Kidney tubule cell (primary cell): ENCODE data around the gene POMC.
"Not testable (repeated sequence)": the region's sequence is repeated elsewhere in the genome, so short reads cannot be mapped to it uniquely, and the experiment has no call there.

ENCODE experiments used
- DNase-seq: peaks from one replicate; pipeline ENCODE4 v3.0.0-alpha.2; 2018; ENCODE audit warnings: low spot score

The POMC gene

DNA sequence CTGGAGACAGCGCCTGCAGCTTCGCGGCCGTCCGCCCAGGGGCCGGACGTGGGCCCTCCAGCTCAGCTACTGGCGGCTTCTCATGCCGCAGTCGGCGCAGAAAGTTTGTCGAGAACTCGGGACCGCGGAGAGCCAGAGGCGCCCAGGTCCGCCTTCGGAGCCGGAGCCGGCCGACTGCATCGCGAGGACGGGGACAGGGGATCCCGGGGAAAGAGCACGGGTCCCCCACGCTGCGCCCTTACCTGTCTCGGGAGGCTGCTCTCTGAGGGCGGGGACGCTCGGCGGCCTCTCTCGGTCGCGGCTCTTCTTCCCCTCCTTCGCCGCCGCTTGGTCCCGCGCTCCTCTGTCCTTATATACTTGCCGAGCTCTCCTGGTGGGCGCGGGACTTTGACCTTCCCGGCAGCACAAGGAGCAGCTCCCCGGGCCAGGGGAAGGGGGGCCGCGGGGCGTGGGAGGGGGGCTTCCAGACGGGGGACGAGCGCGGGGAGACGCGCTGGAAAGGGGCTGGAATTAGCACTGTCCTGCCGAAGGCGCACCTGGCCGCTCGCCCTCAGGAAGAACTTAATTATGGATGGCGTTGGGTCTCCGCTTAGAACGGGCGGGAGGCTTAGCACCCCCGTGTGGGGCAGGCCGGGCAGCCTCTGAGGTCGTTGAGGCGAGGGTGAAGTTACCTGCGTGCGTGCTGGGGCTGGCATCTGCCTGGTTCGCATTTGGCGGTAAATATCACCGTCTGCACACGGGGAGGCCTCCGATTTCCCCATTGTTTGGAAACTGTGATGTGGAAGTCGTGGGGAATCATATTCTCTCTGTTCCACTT, at the start of gene POMC:
TSS of gene POMC (minus strand) at position 325 of the 817 bp plus-strand sequence. CDS start 3,808 bp downstream, outside the sequence.
- DNase-seq = peak; percentile 26

DNA sequence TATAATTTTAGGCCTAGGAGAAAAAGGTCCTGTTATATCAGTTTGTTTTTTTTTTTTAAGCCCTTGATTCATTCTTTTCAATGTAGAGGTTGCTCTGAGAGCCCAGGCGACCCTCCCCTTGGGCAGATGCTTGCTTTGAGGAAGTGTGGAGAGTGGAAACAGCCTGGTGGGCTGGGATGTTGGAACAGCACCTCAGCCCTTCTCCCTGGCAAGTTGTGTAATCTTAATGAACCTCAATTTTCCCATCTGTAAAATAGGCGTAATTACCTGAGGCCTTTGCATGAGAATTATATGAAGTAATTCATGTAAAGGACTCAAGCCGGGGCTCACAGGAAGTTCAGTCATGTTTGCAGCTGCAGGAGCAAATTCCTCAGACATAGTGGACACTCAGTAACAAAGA, 49.7 kb upstream of the POMC start:
- DNase-seq = no peak

- peak; percentile 13 for DNase-seq
Measured at GRCh38 chr2:25215948-25216679, 47.7 kb upstream of the POMC start.

GRCh38 chr2:25215232-25215631, 46.9 kb upstream of the POMC start:
- DNase-seq = no peak

DNA sequence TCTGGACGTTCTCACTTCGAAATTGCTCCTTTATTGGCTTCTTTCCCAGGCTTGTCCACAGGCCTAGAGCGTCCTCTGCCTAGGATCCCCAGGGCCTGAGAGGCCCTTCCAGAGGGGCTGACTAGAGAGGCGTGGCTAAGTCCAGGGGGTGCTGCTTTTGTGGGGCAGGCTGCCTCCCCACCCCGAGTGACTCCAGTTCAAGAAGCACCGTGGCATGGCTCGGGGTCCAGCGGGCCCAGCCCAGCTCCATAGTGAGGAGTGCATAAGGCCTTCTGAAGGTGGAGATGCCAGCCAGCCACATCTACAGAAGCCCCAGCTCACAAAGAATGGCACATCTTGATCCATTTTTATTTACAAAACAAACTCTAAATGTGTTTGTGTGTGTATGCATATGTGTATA, 44.8 kb upstream of the POMC start:
- no peak for DNase-seq

GRCh38 chr2:25210923-25211322, 42.5 kb upstream of the POMC start:
- DNase-seq = not testable (repeated sequence)

- DNase-seq = no peak
Measured at GRCh38 chr2:25207078-25207545, 38.7 kb upstream of the POMC start.

DNA sequence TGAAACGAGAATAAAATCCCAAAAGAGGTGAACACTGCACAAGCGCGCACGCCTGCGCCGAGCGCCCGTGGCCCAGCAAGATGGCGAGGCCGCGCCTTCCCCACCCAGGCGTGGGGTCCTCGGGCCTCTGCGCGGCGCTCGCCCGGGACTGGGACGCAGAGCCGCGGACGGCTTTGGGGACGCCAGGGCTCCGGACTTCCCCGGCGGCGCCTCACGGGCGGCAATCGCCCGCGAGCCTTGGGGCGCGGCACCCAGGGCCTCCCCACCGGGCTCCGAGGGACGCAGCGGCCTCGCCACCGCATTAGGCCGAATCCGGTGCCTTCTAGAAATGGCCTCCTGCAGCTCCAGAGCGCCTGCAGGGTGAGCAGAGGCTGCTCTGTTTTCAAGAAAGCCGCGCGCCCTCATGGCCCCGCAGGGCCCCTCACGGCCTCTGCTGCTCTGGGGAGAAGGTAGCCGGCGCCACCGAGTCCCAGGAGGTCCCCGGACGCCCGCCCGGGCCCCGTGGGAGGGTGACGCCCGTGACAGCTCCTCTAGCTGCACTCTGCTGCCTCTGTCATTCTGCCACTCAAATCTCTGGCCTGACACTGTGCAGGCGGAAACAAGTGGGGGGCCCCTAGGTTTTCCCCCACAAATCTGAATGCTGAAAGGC, 35.9 kb upstream of the POMC start:
- no peak for DNase-seq

- DNase-seq = no peak
Measured at GRCh38 chr2:25202275-25202674, 33.9 kb upstream of the POMC start.

DNA sequence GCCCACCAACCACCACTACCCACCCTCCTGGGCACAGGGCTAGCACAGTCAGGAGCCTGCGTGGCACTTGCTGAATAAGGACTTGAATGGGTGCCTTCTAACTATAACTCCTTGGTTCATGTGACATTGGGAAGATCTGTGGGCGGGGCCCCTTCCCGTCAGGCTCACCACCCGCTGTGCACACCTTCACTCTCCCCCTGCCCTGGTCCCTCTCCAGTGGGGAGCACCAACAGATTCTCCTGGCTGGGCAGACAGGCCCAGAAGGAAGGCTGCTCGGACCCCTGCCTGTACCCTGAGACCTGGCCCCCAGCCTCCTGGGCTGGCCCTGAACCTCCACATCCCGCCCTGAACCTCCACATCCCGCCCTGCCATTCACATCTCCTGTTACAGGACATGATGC, 33.4 kb upstream of the POMC start:
- DNase-seq = no peak

- peak; percentile 27 for DNase-seq
Measured at GRCh38 chr2:25201265-25201664, 32.9 kb upstream of the POMC start.

GRCh38 chr2:25198576-25198975, 30.2 kb upstream of the POMC start:
- DNase-seq = no peak

GRCh38 chr2:25198209-25198525, 29.8 kb upstream of the POMC start:
- no peak for DNase-seq

- DNase-seq = peak; percentile 12
Measured at GRCh38 chr2:25197336-25198208, 29.2 kb upstream of the POMC start.

DNA sequence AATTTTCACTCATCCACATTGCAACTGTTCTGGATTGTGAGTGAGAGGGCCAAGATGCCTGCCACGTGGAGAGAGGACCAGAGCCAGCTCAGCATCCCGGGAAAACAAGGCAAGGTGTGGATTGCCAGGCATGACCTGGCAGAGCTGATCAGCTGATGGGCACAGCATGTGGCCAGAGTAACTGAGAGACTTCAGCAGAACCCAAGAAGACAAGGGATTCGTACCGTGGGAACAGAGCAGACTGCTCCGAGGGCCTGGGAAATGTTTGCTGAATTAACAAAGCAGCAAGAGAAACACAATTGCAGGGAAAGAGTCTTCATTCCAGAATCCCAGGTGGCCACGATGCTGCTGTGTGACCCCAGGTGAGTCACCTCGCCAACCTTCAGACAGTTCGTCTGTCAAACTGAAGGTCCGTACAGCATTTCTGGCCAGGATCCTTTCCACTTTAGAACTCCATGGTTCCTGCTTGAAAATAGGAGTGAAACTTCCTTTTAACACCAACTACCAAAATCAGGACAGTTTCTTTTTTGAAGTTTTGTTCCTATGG, 26.3 kb upstream of the POMC start:
- DNase-seq = no peak

GRCh38 chr2:25190536-25190935, 22.2 kb upstream of the POMC start:
- no peak for DNase-seq

DNA sequence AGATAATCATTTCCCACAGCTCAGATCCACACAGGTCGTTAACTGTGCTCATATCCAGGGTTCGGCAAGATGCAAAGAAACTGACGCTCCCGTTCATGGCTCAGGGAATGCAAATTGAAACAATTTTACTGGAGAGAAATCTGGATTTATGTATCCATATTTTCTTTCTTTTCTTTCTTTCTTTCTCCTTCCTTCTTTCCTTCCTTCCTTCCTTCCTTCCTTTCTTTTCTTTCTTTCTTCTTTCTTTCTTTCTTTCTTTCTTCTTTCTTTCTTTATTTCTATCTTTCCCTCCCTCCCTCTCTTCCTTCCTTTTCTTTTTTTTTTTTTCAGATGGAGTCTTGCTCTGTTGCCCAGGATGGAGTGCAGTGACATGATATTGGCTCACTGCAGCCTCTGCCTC, 20.0 kb upstream of the POMC start:
- no peak for DNase-seq

- DNase-seq = no peak
Measured at GRCh38 chr2:25187729-25188350, 19.5 kb upstream of the POMC start.

DNA sequence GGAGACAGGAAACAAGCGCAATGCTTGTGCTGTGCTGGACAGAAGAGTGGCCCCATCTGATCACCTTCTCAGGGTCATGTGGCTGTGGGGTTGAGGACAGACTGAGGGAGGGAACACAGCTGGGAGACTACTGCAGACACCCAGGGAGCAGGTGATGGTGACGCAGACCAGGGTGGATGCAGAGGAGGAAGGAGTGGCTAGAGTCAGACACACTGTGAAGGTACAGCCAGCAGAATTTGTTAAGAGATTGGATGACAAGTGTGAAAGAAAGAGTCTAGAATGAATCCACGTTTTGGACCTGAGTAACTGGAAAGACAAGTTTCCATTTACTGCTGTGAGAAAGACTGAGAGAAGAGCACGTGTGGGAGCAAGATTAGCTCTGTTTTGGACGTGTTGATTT, 15.9 kb upstream of the POMC start:
- DNase-seq = no peak

GRCh38 chr2:25178976-25179375, 10.6 kb upstream of the POMC start:
- DNase-seq = no peak

DNA sequence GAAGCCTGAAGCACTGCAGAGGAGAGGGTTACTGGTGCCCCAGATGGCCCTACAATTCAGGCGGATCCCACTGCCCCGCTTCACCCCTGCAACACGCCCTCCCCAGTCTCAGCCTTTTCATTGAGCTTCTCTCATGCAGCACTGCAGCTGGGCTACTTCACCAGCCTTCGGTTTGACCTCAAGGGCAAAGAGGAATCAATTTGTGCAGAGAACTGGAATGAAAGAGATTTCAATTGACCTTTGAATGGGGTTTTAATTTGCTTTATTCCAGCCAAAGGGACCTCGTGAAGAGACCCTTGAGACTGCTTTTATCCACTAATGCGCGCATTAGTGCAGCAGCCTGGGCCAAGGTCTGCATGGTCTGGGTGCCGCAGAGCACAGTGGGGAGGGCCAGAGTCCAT, 8.8 kb upstream of the POMC start:
- no peak for DNase-seq
